ENCODE data around the gene SYTL3.

GRCh38 chr6:158717341-158718330 lies 67.8 kb downstream of the SYTL3 start:
- TF ChIP-seq E4F1 (IDR thresholded peaks at IDR 0.05; ENCODE audit: borderline replicate concordance, partially characterized antibody), result no peak
- TF ChIP-seq CREB1 (IDR thresholded peaks at IDR 0.05; ENCODE audit: low read depth), result no peak
- no peak for TF ChIP-seq RCOR1 (conservative IDR thresholded peaks at IDR 0.05; ENCODE audit: low read depth, low read length)
- TF ChIP-seq ZBTB33 (IDR thresholded peaks at IDR 0.05), result no peak
- no peak for TF ChIP-seq IRF3 (IDR thresholded peaks at IDR 0.05)
- TF ChIP-seq REST (IDR thresholded peaks at IDR 0.05; ENCODE audit: low read depth, low read length), result no peak
- no peak for TF ChIP-seq EP300 (IDR thresholded peaks at IDR 0.05; ENCODE audit: borderline replicate concordance in 1 of 2, control insufficient read depth in 1 of 2, low read depth in 2 of 2, low read length in 2 of 2)
- no peak for TF ChIP-seq POLR2A (IDR thresholded peaks at IDR 0.05; ENCODE audit: low read depth, low read length)
- TF ChIP-seq SKIL (IDR thresholded peaks at IDR 0.05; ENCODE audit: low read depth, poor library complexity, severe bottlenecking), result no peak

Measured in GM12878 (cell line).